ENCODE results near the gene SERPING1. TPM values are rescaled to one million over a fixed set of nuclear protein-coding genes. Genes with fewer than 3 reads are reported as not detected.
"Not testable (repeated sequence)": the region's sequence is repeated elsewhere in the genome, so short reads cannot be mapped to it uniquely, and the experiment has no call there.

SERPING1 gene
- total RNA-seq, 1 donor from 2014 or later = 0.40 TPM

DNA sequence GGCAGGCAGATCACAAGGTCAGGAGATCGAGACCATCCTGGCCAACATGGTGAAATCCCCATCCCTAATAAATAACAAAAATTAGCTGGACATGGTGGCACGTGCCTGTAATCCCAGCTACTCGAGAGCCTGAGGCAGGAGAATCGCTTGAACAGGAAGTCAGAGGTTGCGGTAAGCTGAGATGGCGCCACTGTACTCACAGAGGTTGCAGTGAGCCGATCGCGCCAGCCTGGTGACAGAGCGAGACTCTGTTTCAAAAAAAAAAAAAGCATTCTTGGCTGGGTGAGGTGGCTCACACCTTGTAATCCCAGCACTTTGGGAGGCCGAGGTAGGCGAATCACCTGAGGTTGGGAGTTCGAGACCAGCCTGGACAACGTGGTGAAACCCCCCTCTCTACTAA is 54.7 kb downstream of the SERPING1 start:
- not testable (repeated sequence) for DNase-seq (ENCODE audit: low read depth in 2 of 2)

DNA sequence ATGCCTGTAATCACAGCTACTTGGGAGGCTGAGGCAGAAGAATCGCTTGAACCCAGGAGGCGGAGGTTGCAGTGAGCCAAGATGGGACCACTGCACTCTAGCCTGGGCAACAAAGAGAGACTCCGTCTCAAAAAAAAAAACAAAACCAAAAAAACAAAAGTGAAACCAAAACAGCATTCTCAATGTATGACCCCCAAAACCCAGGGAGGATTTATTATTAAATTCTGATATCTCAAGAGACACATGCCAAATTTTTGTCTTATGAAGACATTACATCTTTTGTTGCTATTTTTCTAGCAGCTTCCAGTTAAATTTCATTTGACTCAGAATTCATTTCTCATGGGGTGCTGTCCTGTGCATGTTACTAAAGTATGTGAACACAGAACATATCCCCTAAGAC is 55.2 kb downstream of the SERPING1 start:
- DNase-seq (ENCODE audit: low read depth in 2 of 2) = no peak

DNA sequence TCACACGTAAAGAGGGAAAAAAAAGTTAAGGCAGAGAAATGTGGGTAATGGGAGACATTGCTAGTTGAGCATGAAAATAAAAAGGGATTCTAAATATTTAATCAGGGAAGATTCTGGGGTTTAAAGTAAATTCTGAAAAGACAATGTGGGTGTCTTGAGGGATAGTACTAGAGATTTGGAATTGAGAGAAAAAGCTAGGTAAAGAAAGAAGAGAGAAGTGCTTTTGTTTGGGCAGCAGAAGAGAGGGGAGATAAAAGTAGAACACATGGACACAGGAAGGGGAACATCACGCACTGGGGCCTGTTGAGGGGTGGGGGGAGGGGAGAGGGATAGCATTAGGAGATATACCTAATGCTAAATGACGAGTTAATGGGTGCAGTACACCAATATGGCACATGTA is 55.7 kb downstream of the SERPING1 start:
- DNase-seq (ENCODE audit: low read depth in 2 of 2) = no peak

DNA sequence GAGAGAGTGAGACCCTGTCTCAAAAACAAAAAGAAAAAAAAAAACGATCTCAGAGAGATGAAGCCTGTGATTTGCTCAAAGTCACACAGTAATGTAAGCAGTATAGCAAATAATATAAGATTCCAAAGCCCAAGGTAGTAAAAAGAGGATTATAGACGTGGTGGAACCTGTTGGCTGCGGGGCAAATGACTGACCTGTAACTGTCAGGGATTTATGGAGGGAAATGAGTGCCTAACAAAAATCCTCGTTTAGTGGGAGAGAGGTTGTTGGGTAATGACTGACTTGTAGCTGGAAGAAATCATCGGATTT is 59.4 kb downstream of the SERPING1 start:
- no peak for DNase-seq (ENCODE audit: low read depth in 2 of 2)

DNA sequence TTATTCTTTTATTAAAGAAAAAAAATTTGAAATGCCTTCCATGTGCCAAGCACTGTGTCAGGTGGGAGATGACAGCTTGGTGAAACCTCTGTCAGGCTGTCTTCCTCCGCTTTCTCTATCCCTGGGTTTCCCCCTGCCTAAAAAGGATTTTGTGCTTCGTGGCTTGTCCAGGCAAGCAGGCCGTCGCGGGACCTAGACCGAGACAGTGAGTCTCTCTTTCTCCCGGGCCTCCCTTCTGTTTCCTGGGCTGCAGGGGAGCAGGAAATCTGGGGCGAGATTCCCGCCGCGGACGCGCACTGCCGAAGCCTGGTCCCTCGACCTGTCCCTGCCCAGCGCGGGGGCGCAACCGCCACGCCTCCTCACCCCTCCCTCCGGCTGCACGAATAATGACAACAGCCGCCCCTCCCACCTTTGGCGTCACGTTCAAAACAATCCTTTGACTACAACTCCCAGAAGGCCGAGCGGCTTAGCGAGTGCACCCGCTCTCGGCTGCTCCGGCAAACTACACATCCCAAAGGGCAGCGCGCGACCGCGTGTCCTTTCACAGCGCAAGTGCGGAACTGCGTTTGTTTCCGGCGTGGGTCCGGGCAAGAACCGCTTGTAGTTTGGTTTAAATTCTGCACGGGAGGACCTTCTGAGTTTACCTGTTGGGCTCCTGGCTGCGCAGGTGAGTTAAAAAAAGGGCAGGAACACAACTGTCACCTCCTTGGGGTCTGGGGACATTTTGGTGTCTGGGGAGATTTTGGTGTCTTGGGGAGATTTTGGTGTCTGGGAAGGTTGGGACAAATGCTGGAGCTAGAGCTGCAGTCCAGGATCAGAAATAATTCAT is 59.9 kb downstream of the SERPING1 start, which contains the start of gene CLP1:
TSS of gene CLP1 (plus strand) at position 569 of the 829 bp plus-strand sequence. CDS start 1,715 bp downstream, outside the sequence.
- DNase-seq (ENCODE audit: low read depth in 2 of 2) = peak; percentile 99

DNA sequence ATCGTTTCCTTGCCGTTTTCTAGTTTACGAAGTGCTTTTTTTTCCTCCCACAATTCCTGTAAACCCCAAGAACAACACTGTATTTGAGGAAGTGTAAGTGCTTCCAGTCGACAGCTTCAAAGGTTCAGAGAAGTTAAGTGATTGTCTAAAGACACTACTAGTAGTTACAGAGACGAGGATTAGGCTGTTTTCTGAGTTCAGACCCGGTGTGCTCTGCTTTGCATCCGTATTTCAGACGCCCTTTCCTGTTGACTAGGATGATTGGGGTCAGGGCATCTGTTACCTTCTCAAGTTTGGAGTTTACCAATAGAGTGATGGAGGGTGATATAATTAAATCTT is 60.5 kb downstream of the SERPING1 start:
- no peak for DNase-seq (ENCODE audit: low read depth in 2 of 2)

DNA sequence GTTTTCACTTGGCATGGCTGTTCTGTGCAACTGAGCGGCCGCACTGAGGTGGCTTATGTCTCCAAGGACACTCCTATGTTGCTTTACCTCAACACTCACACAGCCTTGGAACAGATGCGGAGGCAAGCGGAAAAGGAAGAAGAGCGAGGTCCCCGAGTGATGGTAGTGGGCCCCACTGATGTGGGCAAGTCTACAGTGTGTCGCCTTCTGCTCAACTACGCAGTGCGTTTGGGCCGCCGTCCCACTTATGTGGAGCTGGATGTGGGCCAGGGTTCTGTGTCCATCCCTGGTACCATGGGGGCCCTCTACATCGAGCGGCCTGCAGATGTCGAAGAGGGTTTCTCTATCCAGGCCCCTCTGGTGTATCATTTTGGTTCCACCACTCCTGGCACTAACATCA is 62.2 kb downstream of the SERPING1 start:
- DNase-seq (ENCODE audit: low read depth in 2 of 2) = no peak

DNA sequence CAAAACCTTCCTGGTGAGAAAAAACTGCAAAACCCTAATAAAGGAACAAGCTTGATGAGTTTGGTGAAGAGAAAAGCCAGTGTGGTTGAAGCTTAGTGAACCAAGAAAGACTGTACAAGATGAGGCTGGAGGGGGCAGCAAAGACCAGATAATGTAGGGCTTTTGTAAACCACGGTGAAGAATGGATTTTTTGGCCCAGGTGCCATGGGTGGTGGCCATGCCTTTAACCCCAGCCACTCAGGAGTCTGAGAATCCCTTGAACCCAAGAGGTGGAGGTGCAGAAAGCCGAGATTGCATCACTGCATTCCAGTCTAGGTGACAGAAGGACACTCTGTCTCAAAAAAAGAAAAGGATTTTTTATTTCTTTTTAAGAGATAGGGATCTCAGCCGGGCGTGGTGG is 65.4 kb downstream of the SERPING1 start:
- no peak for DNase-seq (ENCODE audit: low read depth in 2 of 2)

DNA sequence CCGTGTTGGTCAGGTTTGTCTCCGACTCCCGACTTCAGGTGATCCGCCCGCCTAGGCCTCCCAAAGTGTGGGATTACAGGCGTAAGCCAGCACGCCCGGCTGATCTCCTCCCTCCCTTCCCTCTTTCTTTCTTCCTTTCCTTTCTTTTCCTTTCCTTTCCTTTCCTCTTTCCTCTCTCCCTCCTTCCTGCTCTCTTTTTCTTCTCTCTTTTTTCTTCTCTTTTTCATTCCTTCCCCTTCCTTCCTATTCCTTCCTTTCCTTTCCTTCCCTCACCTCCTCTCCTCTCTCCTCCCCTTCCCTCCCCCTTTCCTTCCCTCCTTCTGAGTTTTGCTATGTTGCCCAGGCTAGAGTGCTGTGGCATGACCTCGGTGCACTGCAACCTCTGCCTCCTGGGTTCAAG is 66.5 kb downstream of the SERPING1 start:
- DNase-seq (ENCODE audit: low read depth in 2 of 2) = no peak

Other genes starting within 250 kb of the SERPING1 start
- not detected in 2 replicates for gene PRG3, start 216.5 kb upstream of the SERPING1 start, total RNA-seq
- gene PRG2, start 207.0 kb upstream of the SERPING1 start, total RNA-seq = not detected in 2 replicates
- 19.4 and 38.7 TPM in 2 replicates for gene SLC43A3, start 170.6 kb upstream of the SERPING1 start, total RNA-seq
- gene RTN4RL2, start 137.2 kb upstream of the SERPING1 start, total RNA-seq = under 0.01 and 0.20 TPM in 2 replicates
- 9.6 and 16.9 TPM in 2 replicates for gene SLC43A1, start 82.0 kb upstream of the SERPING1 start, total RNA-seq
- 42.5 and 55.8 TPM in 2 replicates for gene TIMM10, start 66.9 kb upstream of the SERPING1 start, total RNA-seq
- not detected in 2 replicates for gene SMTNL1, start 60.1 kb upstream of the SERPING1 start, total RNA-seq
- 29.2 and 44.8 TPM in 2 replicates for gene UBE2L6, start 30.0 kb upstream of the SERPING1 start, total RNA-seq
- gene YPEL4, start 52.2 kb downstream of the SERPING1 start, total RNA-seq = under 0.01 TPM in 2 replicates
- 14.6 and 19.0 TPM in 2 replicates for gene CLP1, start 60.1 kb downstream of the SERPING1 start, total RNA-seq
- gene ZDHHC5, start 70.4 kb downstream of the SERPING1 start, total RNA-seq = 25.1 and 35.7 TPM in 2 replicates
- 10.5 and 11.3 TPM in 2 replicates for gene MED19, start 114.5 kb downstream of the SERPING1 start, total RNA-seq
- 37.7 and 54.2 TPM in 2 replicates for gene TMX2, start 114.9 kb downstream of the SERPING1 start, total RNA-seq
- gene SELENOH, start 143.8 kb downstream of the SERPING1 start, total RNA-seq = 66.3 and 73.8 TPM in 2 replicates
- not detected in 2 replicates for gene BTBD18, start 154.1 kb downstream of the SERPING1 start, total RNA-seq
- 174 and 212 TPM in 2 replicates for gene CTNND1, start 164.1 kb downstream of the SERPING1 start, total RNA-seq

Data from lung microvascular endothelial cell (primary cell).